HEK293 (cell line): ENCODE results near the gene AARSD1.
A peak's percentile ranks its signal among the peaks of the same experiment; 100 is the strongest.

Experiments
- GLI2 ChIP-seq: fragments of 450-650 bp; formaldehyde crosslinking; IDR thresholded peaks from 2 replicates; pipeline ENCODE4; 2017; ENCODE audit warnings: missing biosample characterization, missing genetic modification characterization, low read depth, borderline replicate concordance
- GLI4 ChIP-seq: fragments of 450-650 bp; formaldehyde crosslinking; IDR thresholded peaks from 2 replicates; pipeline ENCODE4 v1.5.1; 2016; ENCODE audit warnings: missing biosample characterization, missing genetic modification characterization
- KLF7 ChIP-seq: fragments of 450-650 bp; formaldehyde crosslinking; IDR thresholded peaks from 2 replicates; pipeline ENCODE4 v1.5.1; 2016; ENCODE audit warnings: missing biosample characterization, missing genetic modification characterization, borderline replicate concordance
- SALL2 ChIP-seq: fragments of 450-650 bp; formaldehyde crosslinking; IDR thresholded peaks from 2 replicates; pipeline ENCODE4 v1.5.0; 2017; ENCODE audit warnings: missing biosample characterization, mild to moderate bottlenecking, missing genetic modification characterization, borderline replicate concordance
- TRIM28 ChIP-seq: IDR thresholded peaks from 2 replicates; pipeline ENCODE4 v1.6.1; 2011; ENCODE audit warnings: low read length, control low read depth, borderline replicate concordance
- WT1 ChIP-seq: fragments of 450-650 bp; formaldehyde crosslinking; IDR thresholded peaks from 2 replicates; pipeline ENCODE4 v1.5.1; 2016; ENCODE audit warnings: missing biosample characterization, missing genetic modification characterization
- ZBTB17 ChIP-seq: fragments of 450-650 bp; formaldehyde crosslinking; IDR thresholded peaks from 2 replicates; pipeline ENCODE4 v1.5.1; 2016; ENCODE audit warnings: missing biosample characterization, missing genetic modification characterization
- ZEB2 ChIP-seq: fragments of 450-650 bp; formaldehyde crosslinking; IDR thresholded peaks from 2 replicates; pipeline ENCODE4 v1.5.1; 2016; ENCODE audit warnings: missing biosample characterization, missing genetic modification characterization
- ZFP3 ChIP-seq: fragments of 450-650 bp; formaldehyde crosslinking; IDR thresholded peaks from 2 replicates; pipeline ENCODE4 v1.5.1; 2016; ENCODE audit warnings: low read depth, missing biosample characterization, missing genetic modification characterization
- ZNF112 ChIP-seq: fragments of 450-650 bp; formaldehyde crosslinking; IDR thresholded peaks from 2 replicates; pipeline ENCODE4 v1.5.0; 2017; ENCODE audit warnings: missing biosample characterization, missing genetic modification characterization
- ZNF19 ChIP-seq: fragments of 450-650 bp; formaldehyde crosslinking; IDR thresholded peaks from 2 replicates; pipeline ENCODE4; 2016; ENCODE audit warnings: missing biosample characterization, missing genetic modification characterization, low read depth
- ZNF221 ChIP-seq: fragments of 450-650 bp; formaldehyde crosslinking; IDR thresholded peaks from 2 replicates; pipeline ENCODE4 v1.5.1; 2017; ENCODE audit warnings: missing biosample characterization, missing genetic modification characterization, borderline replicate concordance
- ZNF223 ChIP-seq: fragments of 450-650 bp; formaldehyde crosslinking; IDR thresholded peaks from 2 replicates; pipeline ENCODE4 v1.5.1; 2016; ENCODE audit warnings: missing biosample characterization, missing genetic modification characterization
- ZNF23 ChIP-seq: fragments of 450-650 bp; formaldehyde crosslinking; IDR thresholded peaks from 2 replicates; pipeline ENCODE4 v1.5.1; 2016; ENCODE audit warnings: missing biosample characterization, missing genetic modification characterization, borderline replicate concordance
- ZNF302 ChIP-seq: fragments of 450-650 bp; formaldehyde crosslinking; IDR thresholded peaks from 2 replicates; pipeline ENCODE4 v1.5.1; 2016; ENCODE audit warnings: missing biosample characterization, missing genetic modification characterization, low read depth
- ZNF341 ChIP-seq: fragments of 450-650 bp; formaldehyde crosslinking; IDR thresholded peaks from 2 replicates; pipeline ENCODE4; 2016; ENCODE audit warnings: low read depth, missing biosample characterization, missing genetic modification characterization
- ZNF530 ChIP-seq: fragments of 450-650 bp; formaldehyde crosslinking; IDR thresholded peaks from 2 replicates; pipeline ENCODE4 v1.5.1; 2016; ENCODE audit warnings: low read depth, missing biosample characterization, missing genetic modification characterization
- ZNF585B ChIP-seq: fragments of 450-650 bp; formaldehyde crosslinking; IDR thresholded peaks from 2 replicates; pipeline ENCODE4 v1.5.1; 2016; ENCODE audit warnings: missing biosample characterization, missing genetic modification characterization
- ZNF785 ChIP-seq: fragments of 450-650 bp; formaldehyde crosslinking; IDR thresholded peaks from 2 replicates; pipeline ENCODE4 v1.5.1; 2016; ENCODE audit warnings: missing biosample characterization, missing genetic modification characterization
- ZSCAN23 ChIP-seq: fragments of 450-650 bp; formaldehyde crosslinking; IDR thresholded peaks from 2 replicates; pipeline ENCODE4 v1.5.1; 2016; ENCODE audit warnings: missing biosample characterization, missing genetic modification characterization
- TF ChIP-seq, protein P1 (sequence below): fragments of 450-650 bp; IDR thresholded peaks from 2 replicates; pipeline ENCODE4 v1.5.1; 2018; ENCODE audit warnings: missing biosample characterization, mild to moderate bottlenecking, missing genetic modification characterization
- TF ChIP-seq, protein P2 (sequence below): fragments of 450-650 bp; formaldehyde crosslinking; IDR thresholded peaks from 2 replicates; pipeline ENCODE4 v1.5.1; 2016; ENCODE audit warnings: missing biosample characterization, missing genetic modification characterization
- TF ChIP-seq, protein P3 (sequence below): sonication (generic); formaldehyde crosslinking; IDR thresholded peaks from 2 replicates; pipeline ENCODE4 v1.8.1; 2022; ENCODE audit warnings: mild to moderate bottlenecking, moderate library complexity, missing genetic modification reagents
- TF ChIP-seq, protein P4 (sequence below): fragments of 450-650 bp; formaldehyde crosslinking; conservative IDR thresholded peaks from 2 replicates; pipeline ENCODE4 v1.5.1; 2016; ENCODE audit warnings: low read depth, missing biosample characterization, missing genetic modification characterization
- TF ChIP-seq, protein P5 (sequence below): fragments of 450-650 bp; formaldehyde crosslinking; IDR thresholded peaks from 2 replicates; pipeline ENCODE4 v1.5.1; 2017; ENCODE audit warnings: missing biosample characterization, missing genetic modification characterization
- TF ChIP-seq, protein P6 (sequence below): fragments of 450-650 bp; formaldehyde crosslinking; IDR thresholded peaks from 2 replicates; pipeline ENCODE4 v1.5.1; 2016; ENCODE audit warnings: missing biosample characterization, missing genetic modification characterization

AARSD1 gene

DNA sequence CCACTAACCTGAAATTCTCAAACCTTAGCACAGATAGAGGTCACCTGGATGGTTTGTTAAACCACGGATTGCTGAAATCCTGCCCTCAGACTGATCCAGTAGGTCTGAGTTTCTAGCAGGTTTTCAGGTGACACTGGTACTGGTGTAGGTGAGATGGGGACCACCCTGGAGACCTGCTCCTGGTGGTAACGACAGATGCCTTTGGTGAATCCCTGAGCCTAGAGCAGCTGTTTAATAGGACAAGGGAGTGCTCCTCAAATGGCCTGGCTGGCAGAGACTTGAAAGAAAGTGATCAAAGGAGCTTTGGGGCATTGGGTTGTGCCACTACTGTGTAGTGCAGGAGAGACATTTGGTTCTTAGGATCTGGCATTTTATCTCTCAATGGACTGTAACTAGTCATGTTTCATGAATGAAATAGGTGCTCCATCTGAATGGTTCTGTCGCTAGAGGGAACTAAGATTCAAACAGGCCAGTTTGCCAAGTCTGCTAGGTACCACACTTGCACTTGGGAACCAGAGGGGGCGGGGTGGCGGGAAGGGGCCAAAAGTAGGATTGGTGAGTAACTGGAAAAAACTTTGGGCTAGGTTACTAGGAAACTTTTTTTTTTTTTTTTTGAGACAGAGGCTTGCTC is 39.4 kb upstream of the AARSD1 start (continued):
- TF ChIP-seq, protein P1, sequence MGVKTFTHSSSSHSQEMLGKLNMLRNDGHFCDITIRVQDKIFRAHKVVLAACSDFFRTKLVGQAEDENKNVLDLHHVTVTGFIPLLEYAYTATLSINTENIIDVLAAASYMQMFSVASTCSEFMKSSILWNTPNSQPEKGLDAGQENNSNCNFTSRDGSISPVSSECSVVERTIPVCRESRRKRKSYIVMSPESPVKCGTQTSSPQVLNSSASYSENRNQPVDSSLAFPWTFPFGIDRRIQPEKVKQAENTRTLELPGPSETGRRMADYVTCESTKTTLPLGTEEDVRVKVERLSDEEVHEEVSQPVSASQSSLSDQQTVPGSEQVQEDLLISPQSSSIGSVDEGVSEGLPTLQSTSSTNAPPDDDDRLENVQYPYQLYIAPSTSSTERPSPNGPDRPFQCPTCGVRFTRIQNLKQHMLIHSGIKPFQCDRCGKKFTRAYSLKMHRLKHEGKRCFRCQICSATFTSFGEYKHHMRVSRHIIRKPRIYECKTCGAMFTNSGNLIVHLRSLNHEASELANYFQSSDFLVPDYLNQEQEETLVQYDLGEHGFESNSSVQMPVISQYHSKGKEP (tag by site-specific recombination) = no peak
- no peak for TF ChIP-seq ZNF19 (tag by site-specific recombination)
- TF ChIP-seq ZNF530 (tag by site-specific recombination) = no peak
- TF ChIP-seq ZNF302 (tag by site-specific recombination) = no peak
- TF ChIP-seq, protein P2, sequence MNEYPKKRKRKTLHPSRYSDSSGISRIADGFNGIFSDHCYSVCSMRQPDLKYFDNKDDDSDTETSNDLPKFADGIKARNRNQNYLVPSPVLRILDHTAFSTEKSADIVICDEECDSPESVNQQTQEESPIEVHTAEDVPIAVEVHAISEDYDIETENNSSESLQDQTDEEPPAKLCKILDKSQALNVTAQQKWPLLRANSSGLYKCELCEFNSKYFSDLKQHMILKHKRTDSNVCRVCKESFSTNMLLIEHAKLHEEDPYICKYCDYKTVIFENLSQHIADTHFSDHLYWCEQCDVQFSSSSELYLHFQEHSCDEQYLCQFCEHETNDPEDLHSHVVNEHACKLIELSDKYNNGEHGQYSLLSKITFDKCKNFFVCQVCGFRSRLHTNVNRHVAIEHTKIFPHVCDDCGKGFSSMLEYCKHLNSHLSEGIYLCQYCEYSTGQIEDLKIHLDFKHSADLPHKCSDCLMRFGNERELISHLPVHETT (tag by site-specific recombination) = no peak
- TF ChIP-seq ZNF112 (tag by site-specific recombination) = no peak
- TF ChIP-seq GLI2 (tag by site-specific recombination) = no peak
- no peak for TF ChIP-seq ZNF221 (tag by site-specific recombination)
- TF ChIP-seq, protein P3, sequence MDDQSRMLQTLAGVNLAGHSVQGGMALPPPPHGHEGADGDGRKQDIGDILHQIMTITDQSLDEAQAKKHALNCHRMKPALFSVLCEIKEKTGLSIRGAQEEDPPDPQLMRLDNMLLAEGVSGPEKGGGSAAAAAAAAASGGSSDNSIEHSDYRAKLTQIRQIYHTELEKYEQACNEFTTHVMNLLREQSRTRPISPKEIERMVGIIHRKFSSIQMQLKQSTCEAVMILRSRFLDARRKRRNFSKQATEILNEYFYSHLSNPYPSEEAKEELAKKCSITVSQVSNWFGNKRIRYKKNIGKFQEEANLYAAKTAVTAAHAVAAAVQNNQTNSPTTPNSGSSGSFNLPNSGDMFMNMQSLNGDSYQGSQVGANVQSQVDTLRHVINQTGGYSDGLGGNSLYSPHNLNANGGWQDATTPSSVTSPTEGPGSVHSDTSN (CRISPR knock-in tag) = no peak
- TF ChIP-seq, protein P4, sequence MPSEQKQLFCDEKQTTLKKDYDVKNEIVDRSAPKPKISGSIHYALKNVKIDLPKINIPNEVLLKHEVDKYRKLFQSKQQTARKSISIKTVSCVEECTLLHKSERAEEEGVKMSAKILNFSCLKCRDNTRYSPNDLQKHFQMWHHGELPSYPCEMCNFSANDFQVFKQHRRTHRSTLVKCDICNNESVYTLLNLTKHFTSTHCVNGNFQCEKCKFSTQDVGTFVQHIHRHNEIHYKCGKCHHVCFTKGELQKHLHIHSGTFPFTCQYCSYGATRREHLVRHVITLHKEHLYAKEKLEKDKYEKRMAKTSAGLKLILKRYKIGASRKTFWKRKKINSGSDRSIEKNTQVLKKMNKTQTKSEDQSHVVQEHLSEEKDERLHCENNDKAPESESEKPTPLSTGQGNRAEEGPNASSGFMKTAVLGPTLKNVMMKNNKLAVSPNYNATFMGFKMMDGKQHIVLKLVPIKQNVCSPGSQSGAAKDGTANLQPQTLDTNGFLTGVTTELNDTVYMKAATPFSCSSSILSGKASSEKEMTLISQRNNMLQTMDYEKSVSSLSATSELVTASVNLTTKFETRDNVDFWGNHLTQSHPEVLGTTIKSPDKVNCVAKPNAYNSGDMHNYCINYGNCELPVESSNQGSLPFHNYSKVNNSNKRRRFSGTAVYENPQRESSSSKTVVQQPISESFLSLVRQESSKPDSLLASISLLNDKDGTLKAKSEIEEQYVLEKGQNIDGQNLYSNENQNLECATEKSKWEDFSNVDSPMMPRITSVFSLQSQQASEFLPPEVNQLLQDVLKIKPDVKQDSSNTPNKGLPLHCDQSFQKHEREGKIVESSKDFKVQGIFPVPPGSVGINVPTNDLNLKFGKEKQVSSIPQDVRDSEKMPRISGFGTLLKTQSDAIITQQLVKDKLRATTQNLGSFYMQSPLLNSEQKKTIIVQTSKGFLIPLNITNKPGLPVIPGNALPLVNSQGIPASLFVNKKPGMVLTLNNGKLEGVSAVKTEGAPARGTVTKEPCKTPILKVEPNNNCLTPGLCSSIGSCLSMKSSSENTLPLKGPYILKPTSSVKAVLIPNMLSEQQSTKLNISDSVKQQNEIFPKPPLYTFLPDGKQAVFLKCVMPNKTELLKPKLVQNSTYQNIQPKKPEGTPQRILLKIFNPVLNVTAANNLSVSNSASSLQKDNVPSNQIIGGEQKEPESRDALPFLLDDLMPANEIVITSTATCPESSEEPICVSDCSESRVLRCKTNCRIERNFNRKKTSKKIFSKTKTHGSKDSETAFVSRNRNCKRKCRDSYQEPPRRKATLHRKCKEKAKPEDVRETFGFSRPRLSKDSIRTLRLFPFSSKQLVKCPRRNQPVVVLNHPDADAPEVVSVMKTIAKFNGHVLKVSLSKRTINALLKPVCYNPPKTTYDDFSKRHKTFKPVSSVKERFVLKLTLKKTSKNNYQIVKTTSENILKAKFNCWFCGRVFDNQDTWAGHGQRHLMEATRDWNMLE (tag by site-specific recombination) = no peak
- no peak for TF ChIP-seq ZNF585B (tag by site-specific recombination)
- no peak for TF ChIP-seq KLF7
- TF ChIP-seq ZNF785 = no peak
- TF ChIP-seq, protein P5, sequence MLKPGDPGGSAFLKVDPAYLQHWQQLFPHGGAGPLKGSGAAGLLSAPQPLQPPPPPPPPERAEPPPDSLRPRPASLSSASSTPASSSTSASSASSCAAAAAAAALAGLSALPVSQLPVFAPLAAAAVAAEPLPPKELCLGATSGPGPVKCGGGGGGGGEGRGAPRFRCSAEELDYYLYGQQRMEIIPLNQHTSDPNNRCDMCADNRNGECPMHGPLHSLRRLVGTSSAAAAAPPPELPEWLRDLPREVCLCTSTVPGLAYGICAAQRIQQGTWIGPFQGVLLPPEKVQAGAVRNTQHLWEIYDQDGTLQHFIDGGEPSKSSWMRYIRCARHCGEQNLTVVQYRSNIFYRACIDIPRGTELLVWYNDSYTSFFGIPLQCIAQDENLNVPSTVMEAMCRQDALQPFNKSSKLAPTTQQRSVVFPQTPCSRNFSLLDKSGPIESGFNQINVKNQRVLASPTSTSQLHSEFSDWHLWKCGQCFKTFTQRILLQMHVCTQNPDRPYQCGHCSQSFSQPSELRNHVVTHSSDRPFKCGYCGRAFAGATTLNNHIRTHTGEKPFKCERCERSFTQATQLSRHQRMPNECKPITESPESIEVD (tag by site-specific recombination) = no peak
- TF ChIP-seq ZNF23 = no peak
- TF ChIP-seq ZEB2 (tag by site-specific recombination) = peak; percentile 26; the same call in 1 of the 2 replicates
- no peak for TF ChIP-seq SALL2
- TF ChIP-seq, protein P6, sequence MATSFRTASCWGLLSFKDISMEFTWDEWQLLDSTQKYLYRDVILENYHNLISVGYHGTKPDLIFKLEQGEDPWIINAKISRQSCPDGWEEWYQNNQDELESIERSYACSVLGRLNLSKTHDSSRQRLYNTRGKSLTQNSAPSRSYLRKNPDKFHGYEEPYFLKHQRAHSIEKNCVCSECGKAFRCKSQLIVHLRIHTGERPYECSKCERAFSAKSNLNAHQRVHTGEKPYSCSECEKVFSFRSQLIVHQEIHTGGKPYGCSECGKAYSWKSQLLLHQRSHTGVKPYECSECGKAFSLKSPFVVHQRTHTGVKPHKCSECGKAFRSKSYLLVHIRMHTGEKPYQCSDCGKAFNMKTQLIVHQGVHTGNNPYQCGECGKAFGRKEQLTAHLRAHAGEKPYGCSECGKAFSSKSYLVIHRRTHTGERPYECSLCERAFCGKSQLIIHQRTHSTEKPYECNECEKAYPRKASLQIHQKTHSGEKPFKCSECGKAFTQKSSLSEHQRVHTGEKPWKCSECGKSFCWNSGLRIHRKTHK (tag by site-specific recombination) = no peak
- no peak for TF ChIP-seq TRIM28
- no peak for TF ChIP-seq ZSCAN23 (tag by site-specific recombination)
- no peak for TF ChIP-seq ZNF223 (tag by site-specific recombination)
- no peak for TF ChIP-seq GLI4
- no peak for TF ChIP-seq ZNF341 (tag by site-specific recombination)
- TF ChIP-seq WT1 (tag by site-specific recombination) = no peak
- TF ChIP-seq ZFP3 = no peak
- TF ChIP-seq ZBTB17 (tag by site-specific recombination) = peak; percentile 97
